CD14-positive monocyte (primary cell): ENCODE measurements around the gene LEUTX. TPM values are rescaled to one million over a fixed set of nuclear protein-coding genes. Genes with fewer than 3 reads are reported as not detected.

Experiments
- DNase-seq, 3 donors: peaks; one replicate each; pipeline ENCODE4 v3.0.0-alpha.2; 2011 to 2022
- H2AFZ ChIP-seq: 2 replicates; pipeline ENCODE4 v1.6.0; 2012; ENCODE audit warnings: mild to moderate bottlenecking, low read depth, low read length, inconsistent platforms; ENCODE audit not compliant: insufficient read depth, poor library complexity, severe bottlenecking
- H3K27ac ChIP-seq, 2 donors: 1 replicate in 1 of 2; 2 replicates in 1 of 2; pipeline ENCODE4 v1.5.1; 2012 to 2013; ENCODE audit warnings: low read length in 2 of 2, control low read depth in 1 of 2, inconsistent platforms in 1 of 2, low read depth in 1 of 2, mild to moderate bottlenecking in 1 of 2
- H3K27me3 ChIP-seq, 2 donors: one replicate each; pipeline versions ENCODE4 v1.6.0 to v1.6.1; 2011 to 2013; ENCODE audit warnings: low read length in 2 of 2; ENCODE audit not compliant: control insufficient read depth in 2 of 2, insufficient read depth in 2 of 2
- H3K36me3 ChIP-seq, 2 donors: replicated peaks in 1 of 2; 1 replicate in 1 of 2; 2 replicates in 1 of 2; pipeline versions ENCODE4 v1.5.1 to v1.6.1; 2012 to 2013; ENCODE audit warnings: low read length in 2 of 2, control low read depth in 1 of 2, inconsistent platforms in 1 of 2, mild to moderate bottlenecking in 1 of 2; ENCODE audit not compliant: insufficient read depth in 2 of 2, control insufficient read depth in 1 of 2
- H3K4me1 ChIP-seq, 2 donors: 1 replicate in 1 of 2; 2 replicates in 1 of 2; pipeline versions ENCODE4 v1.5.1 to v1.6.1; 2012 to 2013; ENCODE audit warnings: low read length in 2 of 2, control low read depth in 1 of 2, inconsistent platforms in 1 of 2, mild to moderate bottlenecking in 1 of 2, moderate library complexity in 1 of 2; ENCODE audit not compliant: insufficient read depth in 2 of 2, control insufficient read depth in 1 of 2
- H3K4me2 ChIP-seq: replicated peaks from 2 replicates; pipeline ENCODE3; 2012; ENCODE audit warnings: low read length, moderate library complexity, mild to moderate bottlenecking; ENCODE audit not compliant: poor library complexity, severe bottlenecking; ENCODE audit errors: extremely low read depth
- H3K4me3 ChIP-seq, 3 experiments: fragments of 200-600 bp in 1 of 3; sonication (generic) in 1 of 3; replicated peaks in 1 of 3; 1 replicate in 2 of 3; 2 replicates in 1 of 3; pipeline ENCODE4 v1.5.1; 2011 to 2013; ENCODE audit warnings: low read length in 3 of 3, mild to moderate bottlenecking in 3 of 3, control low read depth in 2 of 3, low read depth in 2 of 3, inconsistent platforms in 1 of 3, moderate library complexity in 1 of 3
- H3K79me2 ChIP-seq: 2 replicates; pipeline ENCODE4 v1.6.0; 2012; ENCODE audit warnings: mild to moderate bottlenecking, control low read depth, inconsistent platforms, low read length, moderate library complexity; ENCODE audit not compliant: insufficient read depth
- H3K9ac ChIP-seq: 2 replicates; pipeline ENCODE4 v1.6.0; 2017; ENCODE audit warnings: low read length, mild to moderate bottlenecking; ENCODE audit not compliant: insufficient read depth, poor library complexity, severe bottlenecking
- H3K9me3 ChIP-seq, 2 donors: replicated peaks in 1 of 2; 1 replicate in 1 of 2; 2 replicates in 1 of 2; pipeline versions ENCODE4 v1.5.1 to v1.6.1; 2012 to 2013; ENCODE audit warnings: low read length in 2 of 2, control low read depth in 1 of 2; ENCODE audit not compliant: control insufficient read depth in 1 of 2, insufficient read depth in 1 of 2
- H4K20me1 ChIP-seq: 2 replicates; pipeline ENCODE4 v1.6.0; 2012; ENCODE audit warnings: mild to moderate bottlenecking, low read length, control low read depth, moderate library complexity; ENCODE audit not compliant: insufficient read depth
- H3K27ac Mint-ChIP-seq, 7 donors: one replicate each; pipeline ENCODE4 v1.8.0; 2020; ENCODE audit warnings: mild to moderate bottlenecking in 7 of 7, mixed read lengths in 7 of 7, moderate library complexity in 6 of 7, inconsistent platforms in 2 of 7
- H3K27me3 Mint-ChIP-seq, 3 donors: one replicate each; pipeline ENCODE4 v1.8.0; 2021 to 2022; ENCODE audit warnings: low read depth in 3 of 3, mild to moderate bottlenecking in 3 of 3, mixed read lengths in 3 of 3, moderate library complexity in 3 of 3, inconsistent platforms in 1 of 3
- H3K36me3 Mint-ChIP-seq, 2 donors: one replicate each; pipeline ENCODE4 v1.8.0; 2020; ENCODE audit warnings: mixed read lengths in 2 of 2, inconsistent platforms in 1 of 2, mild to moderate bottlenecking in 1 of 2
- H3K4me1 Mint-ChIP-seq: one replicate; pipeline ENCODE4 v1.8.0; 2020; ENCODE audit warnings: mild to moderate bottlenecking, mixed read lengths
- H3K4me3 Mint-ChIP-seq, 2 donors: one replicate each; pipeline ENCODE4 v1.8.0; 2020; ENCODE audit warnings: mild to moderate bottlenecking in 2 of 2, mixed read lengths in 2 of 2, moderate library complexity in 1 of 2
- H3K9me3 Mint-ChIP-seq, 7 donors: one replicate each; pipeline ENCODE4 v1.8.0; 2020 to 2022; ENCODE audit warnings: mixed read lengths in 7 of 7, mild to moderate bottlenecking in 6 of 7, moderate library complexity in 6 of 7, inconsistent platforms in 2 of 7
- CTCF ChIP-seq: fragments of 200-600 bp; IDR thresholded peaks from one replicate; pipeline ENCODE4 v1.8.0; 2022; ENCODE audit warnings: antibody characterized with exemption, mild to moderate bottlenecking
- WGBS: methylation state at CpG from one replicate; pipeline ENCODE4 v1.1.5; 2013; ENCODE audit warnings: missing lambda C conversion rate; ENCODE audit not compliant: insufficient coverage; 5-methylcytosine and 5-hydroxymethylcytosine counted together
- intact Hi-C, 2 donors: fragments of 100-400 bp; cut with micrococcal nuclease; formaldehyde crosslinking; loops; one replicate each; pipeline versions ENCODE4 v1.15.0 to v1.15.1; 2023
- polyA plus RNA-seq, 3 donors: library from polyadenylated mRNA; depleted of rRNA in 1 of 3; unstranded in 2 of 3; stranded (reverse) in 1 of 3; fragments of 300-500 nt in 2 of 3; fragments of >200 nt in 1 of 3; fragmentation: Illumina TruSeq in 2 of 3; gene quantifications; 1 replicate in 2 of 3; 2 replicates in 1 of 3; pipeline ENCODE4 v1.2.3, GENCODE V29; 2012 to 2021

Gene LEUTX
- polyA plus RNA-seq, 3 donors: not detected

GRCh38 chr19:39731685-39732084 lies 47.0 kb upstream of the LEUTX start:
- H3K9me3 Mint-ChIP-seq: no peaks in the 10 kb centered on the region
- H3K27ac ChIP-seq: no peak overlapping the region
- no peaks in the 10 kb centered on the region for H3K79me2 ChIP-seq
- H3K4me1 ChIP-seq: no peaks in the 10 kb centered on the region
- no peak for DNase-seq
- intact Hi-C loops: no loop called here
- no peaks in the 10 kb centered on the region for H3K36me3 Mint-ChIP-seq
- no peak overlapping the region for H3K27ac Mint-ChIP-seq
- WGBS: no CpG with 5 or more reads among the region's 1 CpG
- no peaks in the 10 kb centered on the region for H3K36me3 ChIP-seq
- no peak overlapping the region for H3K9ac ChIP-seq
- no peaks in the 10 kb centered on the region for H3K9me3 ChIP-seq
- no peak overlapping the region for H2AFZ ChIP-seq
- no peaks in the 10 kb centered on the region for H3K4me1 Mint-ChIP-seq
- TF ChIP-seq CTCF: no peak
- no peaks in the 10 kb centered on the region for H3K27me3 ChIP-seq
- H3K4me3 Mint-ChIP-seq: no peak overlapping the region
- H4K20me1 ChIP-seq: no peaks in the 10 kb centered on the region
- peaks cover 0 to 9% (median 7%) of the 10 kb centered on the region in 3 donors for H3K27me3 Mint-ChIP-seq
- no peak overlapping the region for H3K4me2 ChIP-seq
- no peak overlapping the region for H3K4me3 ChIP-seq

- Histone ChIP-seq H4K20me1 (no peaks in the 10 kb centered on the region), H3K4me1 (peaks cover 0 to 3% of the 10 kb centered on the region in 2 donors), H3K9me3 (no peaks in the 10 kb centered on the region), H2AFZ (no peak overlapping the region), H3K4me3 (no peak overlapping the region), H3K36me3 (no peaks in the 10 kb centered on the region), H3K79me2 (no peaks in the 10 kb centered on the region), H3K4me2 (no peak overlapping the region), H3K9ac (no peak overlapping the region), H3K27ac (no peak overlapping the region), H3K27me3 (no peaks in the 10 kb centered on the region)
- no peak for DNase-seq
- TF ChIP-seq CTCF: no peak
- no peak overlapping the region for H3K27ac Mint-ChIP-seq
- no peaks in the 10 kb centered on the region for H3K36me3 Mint-ChIP-seq
- no peaks in the 10 kb centered on the region for H3K9me3 Mint-ChIP-seq
- no peak overlapping the region for H3K4me3 Mint-ChIP-seq
- 90% methylated on average over 2 of the region's 2 CpGs for WGBS
- intact Hi-C loops: no loop called here
- peaks cover 2 to 11% (median 8%) of the 10 kb centered on the region in 3 donors for H3K27me3 Mint-ChIP-seq
- peaks cover 4% of the 10 kb centered on the region for H3K4me1 Mint-ChIP-seq
Measured at GRCh38 chr19:39733841-39734240, 44.8 kb upstream of the LEUTX start.
